GM12891 (cell line): Measurements from ENCODE around the gene TRIO.

Experiments
- PAX5 ChIP-seq: IDR thresholded peaks from 2 replicates; pipeline ENCODE4 v1.6.1; 2011; ENCODE audit warnings: low read length, moderate library complexity, mild to moderate bottlenecking; ENCODE audit not compliant: insufficient read depth, severe bottlenecking
- POLR2A ChIP-seq: IDR thresholded peaks from 2 replicates; pipeline ENCODE4 v1.6.1; 2011; ENCODE audit warnings: low read depth, low read length, control low read depth
- POLR2AphosphoS5 ChIP-seq: IDR thresholded peaks from 2 replicates; pipeline ENCODE4 v1.6.1; 2011; ENCODE audit warnings: low read depth, low read length, control low read depth
- POU2F2 ChIP-seq: IDR thresholded peaks from 2 replicates; pipeline ENCODE4 v1.6.1; 2011; ENCODE audit warnings: low read depth, mild to moderate bottlenecking, control low read depth, low read length, moderate library complexity
- SPI1 ChIP-seq: IDR thresholded peaks from 2 replicates; pipeline ENCODE4 v1.6.1; 2011; ENCODE audit warnings: low read depth, low read length, control low read depth
- TAF1 ChIP-seq: IDR thresholded peaks from 2 replicates; pipeline ENCODE4 v1.6.1; 2011; ENCODE audit warnings: low read depth, low read length, control low read depth

GRCh38 chr5:14273207-14273767, 130.1 kb downstream of the TRIO start:
- TF ChIP-seq POLR2AphosphoS5 (no peak), TAF1 (no peak), POLR2A (no peak), PAX5 (no peak), POU2F2 (no peak), SPI1 (no peak)
